ENCODE results near the gene EFNA2. TPM values are rescaled to one million over a fixed set of nuclear protein-coding genes. Genes with fewer than 3 reads are reported as not detected.
A peak's percentile ranks its signal among the peaks of the same experiment; 100 is the strongest.

The EFNA2 gene
- total and polyA plus RNA-seq, 5 donors from 2014 or later: not detected

- Mint-ChIP-seq H3K9me3 (no peaks in the 10 kb centered on the region), H3K36me3 (peaks cover 26% of the 10 kb centered on the region), H3K27ac (peak overlapping the region; percentile 79 to 94 (median 89)), H3K4me3 (peak overlapping the region; percentile 88 to 95 (median 90)), H3K27me3 (peaks cover 9% of the 10 kb centered on the region), H3K4me1 (peaks cover 0 to 40% (median 28%) of the 10 kb centered on the region in 4 donors)
- ATAC-seq (ENCODE audit: low read depth in 2 of 2) (no peak), DNase-seq (peak in 1 of 3 donors; percentile 77)
- H3K27ac ChIP-seq (ENCODE audit: insufficient read depth, low read length, poor library complexity, severe bottlenecking): peak overlapping the region; percentile 96
- H3K27me3 ChIP-seq (ENCODE audit: control insufficient read depth, insufficient read depth, low read length): no peaks in the 10 kb centered on the region
- H3K4me1 ChIP-seq (ENCODE audit: control insufficient read depth, insufficient read depth, low read length, poor library complexity, severe bottlenecking): peaks cover 51% of the 10 kb centered on the region
- H3K9me3 ChIP-seq (ENCODE audit: control insufficient read depth in 2 of 2, low read length in 2 of 2): no peaks in the 10 kb centered on the region
- peaks cover 38% of the 10 kb centered on the region for H3K36me3 ChIP-seq (ENCODE audit: control insufficient read depth, insufficient read depth, low read length)
- H3K4me3 ChIP-seq (ENCODE audit: low read depth, low read length): peak overlapping the region; percentile 44
These were observed 9.0 kb upstream of the EFNA2 start for GRCh38 chr19:1276628-1277022.

- peaks cover 0 to 36% (median 26%) of the 10 kb centered on the region in 4 donors for H3K4me1 Mint-ChIP-seq
- peaks cover 33% of the 10 kb centered on the region for H3K36me3 ChIP-seq (ENCODE audit: control insufficient read depth, insufficient read depth, low read length)
These were observed 8.6 kb upstream of the EFNA2 start for GRCh38 chr19:1277061-1277460.

GRCh38 chr19:1278074-1278473, 7.6 kb upstream of the EFNA2 start:
- Histone ChIP-seq H3K4me3 (ENCODE audit: low read depth, low read length) (no peak overlapping the region), H3K36me3 (ENCODE audit: control insufficient read depth, insufficient read depth, low read length) (peaks cover 23% of the 10 kb centered on the region), H3K4me1 (ENCODE audit: control insufficient read depth, insufficient read depth, low read length, poor library complexity, severe bottlenecking) (peaks cover 37% of the 10 kb centered on the region), H3K27me3 (ENCODE audit: control insufficient read depth, insufficient read depth, low read length) (no peaks in the 10 kb centered on the region), H3K27ac (ENCODE audit: insufficient read depth, low read length, poor library complexity, severe bottlenecking) (no peak overlapping the region), H3K9me3 (ENCODE audit: control insufficient read depth in 2 of 2, low read length in 2 of 2) (no peaks in the 10 kb centered on the region)
- Mint-ChIP-seq H3K27me3 (peaks cover 9% of the 10 kb centered on the region), H3K4me3 (peak overlapping the region; percentile 36 to 78 (median 48)), H3K36me3 (peaks cover 13% of the 10 kb centered on the region), H3K9me3 (no peaks in the 10 kb centered on the region), H3K4me1 (peaks cover 0 to 27% (median 17%) of the 10 kb centered on the region in 4 donors), H3K27ac (peak overlapping the region in 1 of 3 donors; percentile 55)
- no peak for DNase-seq
- no peak for ATAC-seq (ENCODE audit: low read depth in 2 of 2)

More at GRCh38 chr19:1277061-1277460, 8.6 kb upstream of the EFNA2 start:
- H3K27ac ChIP-seq (ENCODE audit: insufficient read depth, low read length, poor library complexity, severe bottlenecking): peak overlapping the region; percentile 96
- no peak overlapping the region for H3K4me3 ChIP-seq (ENCODE audit: low read depth, low read length)
- Mint-ChIP-seq H3K9me3 (no peaks in the 10 kb centered on the region), H3K36me3 (peaks cover 22% of the 10 kb centered on the region), H3K4me3 (peak overlapping the region; percentile 88 to 95 (median 90)), H3K27me3 (peaks cover 9% of the 10 kb centered on the region), H3K27ac (peak overlapping the region; percentile 79 to 94 (median 89))
- ATAC-seq (ENCODE audit: low read depth in 2 of 2): no peak
- no peak for DNase-seq
- H3K4me1 ChIP-seq (ENCODE audit: control insufficient read depth, insufficient read depth, low read length, poor library complexity, severe bottlenecking): peaks cover 47% of the 10 kb centered on the region
- H3K27me3 ChIP-seq (ENCODE audit: control insufficient read depth, insufficient read depth, low read length): no peaks in the 10 kb centered on the region
- no peaks in the 10 kb centered on the region for H3K9me3 ChIP-seq (ENCODE audit: control insufficient read depth in 2 of 2, low read length in 2 of 2)

- Histone ChIP-seq H3K9me3 (ENCODE audit: control insufficient read depth in 2 of 2, low read length in 2 of 2) (no peaks in the 10 kb centered on the region), H3K36me3 (ENCODE audit: control insufficient read depth, insufficient read depth, low read length) (peaks cover 14% of the 10 kb centered on the region), H3K4me1 (ENCODE audit: control insufficient read depth, insufficient read depth, low read length, poor library complexity, severe bottlenecking) (peaks cover 28% of the 10 kb centered on the region), H3K27me3 (ENCODE audit: control insufficient read depth, insufficient read depth, low read length) (no peaks in the 10 kb centered on the region), H3K27ac (ENCODE audit: insufficient read depth, low read length, poor library complexity, severe bottlenecking) (no peak overlapping the region), H3K4me3 (ENCODE audit: low read depth, low read length) (no peak overlapping the region)
- Mint-ChIP-seq H3K4me1 (peaks cover 0 to 20% (median 10%) of the 10 kb centered on the region in 4 donors), H3K4me3 (peak overlapping the region in 3 of 4 donors; percentile 38 to 79 (median 64)), H3K27me3 (peaks cover 11% of the 10 kb centered on the region), H3K36me3 (peaks cover 6% of the 10 kb centered on the region), H3K27ac (peak overlapping the region in 1 of 3 donors; percentile 56), H3K9me3 (no peaks in the 10 kb centered on the region)
- no peak for DNase-seq
- no peak for ATAC-seq (ENCODE audit: low read depth in 2 of 2)
These were observed 6.7 kb upstream of the EFNA2 start for GRCh38 chr19:1278713-1279660.

GRCh38 chr19:1279782-1280341, 5.8 kb upstream of the EFNA2 start:
- no peaks in the 10 kb centered on the region for H3K9me3 ChIP-seq (ENCODE audit: control insufficient read depth in 2 of 2, low read length in 2 of 2)
- peaks cover 5% of the 10 kb centered on the region for H3K36me3 ChIP-seq (ENCODE audit: control insufficient read depth, insufficient read depth, low read length)
- peaks cover 0 to 2% (median 0%) of the 10 kb centered on the region in 7 donors for H3K9me3 Mint-ChIP-seq
- no peak overlapping the region for H3K27ac ChIP-seq (ENCODE audit: insufficient read depth, low read length, poor library complexity, severe bottlenecking)
- peak overlapping the region; percentile 64 to 87 (median 80) for H3K4me3 Mint-ChIP-seq
- peak overlapping the region in 2 of 3 donors; percentile 56 to 75 for H3K27ac Mint-ChIP-seq
- peaks cover 0 to 22% (median 11%) of the 10 kb centered on the region in 4 donors for H3K4me1 Mint-ChIP-seq
- peaks cover 19% of the 10 kb centered on the region for H3K4me1 ChIP-seq (ENCODE audit: control insufficient read depth, insufficient read depth, low read length, poor library complexity, severe bottlenecking)
- peak; percentile 67 to 83 (median 76) for DNase-seq
- H3K4me3 ChIP-seq (ENCODE audit: low read depth, low read length): no peak overlapping the region
- peaks cover 20% of the 10 kb centered on the region for H3K27me3 Mint-ChIP-seq
- peaks cover 3% of the 10 kb centered on the region for H3K27me3 ChIP-seq (ENCODE audit: control insufficient read depth, insufficient read depth, low read length)
- peaks cover 7% of the 10 kb centered on the region for H3K36me3 Mint-ChIP-seq
- no peak for ATAC-seq (ENCODE audit: low read depth in 2 of 2)

GRCh38 chr19:1280636-1281568, 4.8 kb upstream of the EFNA2 start:
- H3K4me3 ChIP-seq (ENCODE audit: low read depth, low read length): no peak overlapping the region

More at GRCh38 chr19:1280636-1281568, 4.8 kb upstream of the EFNA2 start:
- peak overlapping the region in 1 of 4 donors; percentile 79 for H3K4me3 Mint-ChIP-seq
- Histone ChIP-seq H3K27ac (ENCODE audit: insufficient read depth, low read length, poor library complexity, severe bottlenecking) (no peak overlapping the region), H3K9me3 (ENCODE audit: control insufficient read depth in 2 of 2, low read length in 2 of 2) (no peaks in the 10 kb centered on the region), H3K4me1 (ENCODE audit: control insufficient read depth, insufficient read depth, low read length, poor library complexity, severe bottlenecking) (peaks cover 15% of the 10 kb centered on the region), H3K27me3 (ENCODE audit: control insufficient read depth, insufficient read depth, low read length) (peaks cover 3% of the 10 kb centered on the region), H3K36me3 (ENCODE audit: control insufficient read depth, insufficient read depth, low read length) (peaks cover 5% of the 10 kb centered on the region)
- peaks cover 25% of the 10 kb centered on the region for H3K27me3 Mint-ChIP-seq
- no peak overlapping the region for H3K27ac Mint-ChIP-seq
- peaks cover 7% of the 10 kb centered on the region for H3K36me3 Mint-ChIP-seq
- peaks cover 0 to 2% (median 0%) of the 10 kb centered on the region in 7 donors for H3K9me3 Mint-ChIP-seq
- H3K4me1 Mint-ChIP-seq: peaks cover 0 to 22% (median 12%) of the 10 kb centered on the region in 4 donors
- DNase-seq: no peak
- ATAC-seq (ENCODE audit: low read depth in 2 of 2): no peak
